NCI-H1092 (cell line): Measurements from ENCODE around the gene UTS2R.
"Not testable (repeated sequence)": the region's sequence is repeated elsewhere in the genome, so short reads cannot be mapped to it uniquely, and the experiment has no call there.

Experiments used
- DNase-seq: peaks from one replicate; lab custom pipeline; 2025; lab: John Stamatoyannopoulos, UW

Gene UTS2R

GRCh38 chr17:82334204-82334621, 37.4 kb upstream of the UTS2R start:
- DNase-seq, result no peak

DNA sequence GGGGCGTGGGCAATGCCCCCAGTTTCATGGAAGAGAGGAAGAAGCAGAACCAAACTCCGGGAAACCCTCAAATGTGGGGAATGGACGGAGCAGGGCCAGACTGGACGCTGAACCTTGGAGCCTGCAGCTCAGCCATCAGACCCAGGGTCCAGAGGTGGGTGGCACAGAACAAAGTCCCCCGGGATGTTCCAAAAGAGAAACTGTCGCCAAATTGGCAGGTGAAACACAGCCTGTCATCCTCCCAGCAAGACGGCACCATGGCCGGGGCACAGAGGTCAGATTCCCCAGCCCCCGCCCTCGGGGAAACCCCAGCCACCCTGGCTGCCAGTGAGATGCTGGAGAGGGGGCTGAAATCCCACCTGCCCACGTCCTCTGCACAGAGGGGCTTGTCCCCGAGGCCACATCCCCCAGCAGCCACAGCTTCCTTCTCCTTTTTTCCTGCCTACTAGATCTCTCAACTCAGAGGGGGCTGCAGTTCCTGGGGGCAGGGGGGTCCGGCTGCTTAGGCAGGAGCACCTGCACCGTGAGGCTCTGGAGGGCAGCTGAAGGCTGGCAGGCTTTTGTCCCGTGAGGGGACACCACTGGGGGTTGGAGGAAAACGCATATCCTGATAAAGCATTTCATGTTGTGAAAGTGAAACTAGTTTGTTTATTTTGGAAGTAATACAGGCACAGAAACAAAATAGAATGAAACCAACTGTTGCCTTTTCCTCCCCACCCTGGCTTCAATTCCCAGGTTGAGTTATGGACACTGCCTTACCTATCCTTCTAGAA, 36.8 kb upstream of the UTS2R start:
- no peak for DNase-seq

DNA sequence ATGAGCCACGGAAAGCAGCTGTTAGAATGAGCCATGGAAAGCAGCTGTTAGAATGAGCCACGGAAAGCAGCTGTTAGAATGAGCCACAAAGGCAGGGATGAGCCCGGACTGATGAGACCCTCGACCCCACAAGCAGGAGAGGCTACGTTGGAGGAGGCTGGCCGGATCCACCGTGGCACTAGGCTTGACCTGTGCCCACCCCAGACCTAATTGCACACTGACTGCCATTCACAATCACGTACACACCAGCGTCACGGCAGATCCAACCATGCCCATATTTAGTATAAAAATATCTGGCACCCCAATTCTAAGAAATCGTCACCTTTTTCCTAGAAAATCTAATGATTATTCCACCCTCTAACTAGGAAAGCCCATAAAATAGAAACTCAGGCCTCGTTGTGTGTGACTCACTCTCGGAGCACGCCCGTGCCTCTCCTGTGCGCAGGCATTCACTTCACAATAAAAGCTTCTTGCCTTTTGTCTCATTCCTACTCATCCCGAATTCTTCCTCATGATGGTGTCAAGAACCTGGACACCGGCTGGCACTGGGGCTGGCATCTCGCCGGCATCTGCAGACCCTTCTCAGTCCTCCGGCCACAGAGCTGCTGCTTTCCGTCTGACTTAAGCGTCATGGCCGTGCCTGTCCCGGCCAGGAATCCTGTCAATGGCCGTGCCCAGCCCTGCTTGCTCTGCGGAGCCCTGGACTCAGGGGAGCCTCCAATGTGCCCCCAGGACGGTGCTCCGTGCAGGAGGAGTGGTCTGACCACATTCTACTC, 32.5 kb upstream of the UTS2R start:
- no peak for DNase-seq

DNA sequence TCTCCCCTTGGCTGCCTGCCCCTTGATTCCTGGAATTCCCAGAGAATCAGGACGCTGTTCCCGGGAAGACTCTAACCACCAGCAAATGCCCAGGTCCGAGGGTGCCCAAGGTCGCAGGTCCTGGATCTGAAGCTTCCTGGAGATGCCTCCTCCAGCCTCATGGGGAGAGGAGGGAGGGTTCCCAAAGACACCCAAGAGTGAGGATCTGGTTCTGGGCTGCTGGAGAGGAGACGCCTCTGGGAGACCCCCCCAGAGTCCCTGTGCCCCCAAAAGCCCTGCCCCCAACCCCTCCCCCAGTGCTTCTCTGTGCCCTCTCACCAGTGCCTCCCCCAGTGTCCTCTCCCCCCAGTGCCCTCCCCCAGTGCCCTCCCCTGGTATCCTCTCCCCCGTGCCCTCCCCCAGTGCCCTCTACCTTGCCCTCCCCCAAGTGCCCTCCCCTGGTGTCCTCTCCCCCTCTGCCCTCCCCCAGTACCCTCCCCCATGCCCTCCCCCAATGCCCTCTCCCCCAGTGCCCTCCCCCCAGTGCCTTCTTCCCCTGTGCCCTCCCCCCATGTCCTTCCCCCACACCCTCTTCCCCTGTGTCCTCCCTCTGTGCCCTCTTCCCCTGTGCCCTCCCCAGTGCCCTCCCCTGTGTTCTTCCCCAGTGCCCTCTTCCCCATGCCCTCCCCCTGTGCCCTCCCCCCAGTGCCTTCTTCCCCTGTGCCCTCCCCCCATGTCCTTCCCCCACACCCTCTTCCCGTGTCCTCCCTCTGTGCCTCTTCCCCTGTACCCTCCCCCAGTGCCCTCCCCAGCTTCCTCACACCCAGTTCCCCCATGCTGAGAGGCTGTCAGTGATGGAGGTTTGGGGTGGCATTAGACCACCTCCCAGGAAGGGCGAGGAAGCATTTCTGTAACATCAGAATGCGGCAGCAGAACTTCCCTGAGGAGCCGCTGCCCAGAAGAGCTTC, 31.7 kb upstream of the UTS2R start:
- DNase-seq, result no peak

- DNase-seq, result no peak
Observed at GRCh38 chr17:82342361-82343079, 29.0 kb upstream of the UTS2R start.

- no peak for DNase-seq
Observed at GRCh38 chr17:82343560-82343959, 28.0 kb upstream of the UTS2R start.

GRCh38 chr17:82344175-82344907, 27.2 kb upstream of the UTS2R start:
- DNase-seq, result no peak

DNA sequence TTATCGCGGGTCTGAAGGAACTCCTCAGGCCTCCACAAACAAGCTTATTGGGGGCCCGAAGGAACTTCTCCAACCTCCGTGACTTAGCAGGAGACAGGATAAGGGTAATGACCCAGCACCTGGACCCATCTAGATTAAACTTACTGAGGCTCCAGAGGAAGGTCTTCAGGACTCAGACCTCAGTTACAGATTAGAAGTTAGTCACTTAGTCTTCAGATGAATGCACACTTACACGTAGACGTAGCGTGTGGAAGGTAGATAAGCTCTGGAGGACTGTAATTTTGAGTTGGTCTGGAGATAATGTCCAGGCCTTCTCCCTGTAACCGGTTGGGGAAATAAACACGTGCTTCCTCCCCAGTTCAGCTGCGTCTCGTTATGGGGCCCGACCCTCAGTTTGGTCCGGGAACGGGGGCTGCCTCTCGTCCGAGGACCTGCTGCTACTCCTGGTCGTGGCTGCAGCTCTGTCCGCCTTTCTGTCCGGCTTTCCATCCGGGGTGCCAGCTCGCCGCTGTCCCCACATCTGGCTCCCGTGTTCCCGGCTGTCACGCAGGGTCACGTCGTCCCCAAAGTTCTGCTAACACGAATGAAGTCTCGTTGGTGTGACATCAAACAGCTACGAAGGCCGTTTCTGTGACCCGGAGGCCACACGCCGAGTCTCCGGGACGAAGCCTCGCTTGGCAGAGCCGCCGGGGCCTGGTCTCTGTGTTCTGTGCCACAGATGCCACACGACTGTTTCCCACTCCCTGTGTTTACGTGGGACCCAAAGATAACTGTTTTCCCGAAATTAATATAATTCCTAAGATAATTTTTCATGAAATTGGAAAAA, 26.2 kb upstream of the UTS2R start:
- DNase-seq, result no peak

- no peak for DNase-seq
Observed at GRCh38 chr17:82346342-82347300, 24.9 kb upstream of the UTS2R start.

DNA sequence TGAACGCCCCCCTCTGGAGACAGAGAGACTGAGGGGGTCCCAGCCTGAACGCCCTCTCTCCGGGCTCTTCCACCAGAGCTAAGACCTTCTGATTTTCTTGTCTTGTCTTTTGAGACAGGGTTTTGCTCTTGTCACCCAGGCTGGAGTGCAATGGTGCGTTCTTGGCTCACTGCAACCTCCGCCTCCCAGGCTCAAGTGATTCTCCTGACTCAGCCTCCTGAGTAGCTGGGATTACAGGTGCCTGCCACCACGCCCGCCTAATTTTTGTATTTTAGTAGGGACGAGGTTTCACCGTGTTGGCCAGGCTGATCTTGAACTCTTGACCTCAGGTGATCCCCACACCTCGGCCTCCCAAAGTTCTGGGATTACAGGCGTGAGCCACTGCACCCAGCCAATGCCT, 23.6 kb upstream of the UTS2R start:
- not testable (repeated sequence) for DNase-seq

GRCh38 chr17:82348434-82348833, 23.1 kb upstream of the UTS2R start:
- no peak for DNase-seq

DNA sequence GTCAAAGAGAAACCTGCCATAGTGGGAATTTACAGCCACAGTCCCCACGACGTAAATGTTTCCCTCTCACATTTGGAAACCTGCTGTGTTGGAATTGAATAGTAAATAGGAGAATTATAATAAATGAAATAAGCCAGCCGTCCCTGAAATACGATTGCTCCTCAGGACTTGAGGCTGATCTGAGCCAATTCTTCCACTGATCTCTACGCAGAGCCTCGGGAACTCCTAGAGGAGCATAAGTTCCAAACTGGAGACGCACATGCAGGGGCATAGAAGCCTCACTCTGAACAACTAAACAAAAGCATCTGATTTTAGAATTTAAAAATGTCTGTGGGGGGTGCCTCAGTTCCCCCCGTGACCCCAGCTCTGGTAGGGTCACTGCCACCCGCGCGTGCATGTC, 22.7 kb upstream of the UTS2R start:
- no peak for DNase-seq

GRCh38 chr17:82349287-82349701, 22.3 kb upstream of the UTS2R start:
- DNase-seq, result no peak

GRCh38 chr17:82350182-82351030, 21.2 kb upstream of the UTS2R start:
- no peak for DNase-seq

DNA sequence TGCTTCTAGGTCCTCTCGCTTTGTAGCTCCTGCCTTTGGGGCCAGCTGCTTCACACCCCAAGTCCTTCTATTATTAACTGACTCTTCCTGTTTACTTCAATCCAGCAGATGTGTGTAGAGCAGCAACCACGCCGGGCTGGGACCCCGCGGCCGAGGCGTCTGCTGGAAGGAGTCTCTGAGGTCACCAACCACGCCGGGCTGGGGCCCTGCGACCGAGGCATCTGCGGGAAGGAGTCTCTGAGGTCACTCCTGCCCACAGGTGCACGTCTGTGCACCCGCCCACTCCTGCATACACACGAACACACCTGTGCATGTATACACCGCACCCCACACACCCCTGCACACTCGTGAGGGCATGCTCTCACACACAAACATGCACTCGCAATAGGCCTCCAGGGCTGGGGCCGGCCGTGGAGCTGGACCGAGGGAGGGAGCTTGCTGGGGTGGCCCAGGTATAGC, 20.3 kb upstream of the UTS2R start:
- DNase-seq, result no peak

DNA sequence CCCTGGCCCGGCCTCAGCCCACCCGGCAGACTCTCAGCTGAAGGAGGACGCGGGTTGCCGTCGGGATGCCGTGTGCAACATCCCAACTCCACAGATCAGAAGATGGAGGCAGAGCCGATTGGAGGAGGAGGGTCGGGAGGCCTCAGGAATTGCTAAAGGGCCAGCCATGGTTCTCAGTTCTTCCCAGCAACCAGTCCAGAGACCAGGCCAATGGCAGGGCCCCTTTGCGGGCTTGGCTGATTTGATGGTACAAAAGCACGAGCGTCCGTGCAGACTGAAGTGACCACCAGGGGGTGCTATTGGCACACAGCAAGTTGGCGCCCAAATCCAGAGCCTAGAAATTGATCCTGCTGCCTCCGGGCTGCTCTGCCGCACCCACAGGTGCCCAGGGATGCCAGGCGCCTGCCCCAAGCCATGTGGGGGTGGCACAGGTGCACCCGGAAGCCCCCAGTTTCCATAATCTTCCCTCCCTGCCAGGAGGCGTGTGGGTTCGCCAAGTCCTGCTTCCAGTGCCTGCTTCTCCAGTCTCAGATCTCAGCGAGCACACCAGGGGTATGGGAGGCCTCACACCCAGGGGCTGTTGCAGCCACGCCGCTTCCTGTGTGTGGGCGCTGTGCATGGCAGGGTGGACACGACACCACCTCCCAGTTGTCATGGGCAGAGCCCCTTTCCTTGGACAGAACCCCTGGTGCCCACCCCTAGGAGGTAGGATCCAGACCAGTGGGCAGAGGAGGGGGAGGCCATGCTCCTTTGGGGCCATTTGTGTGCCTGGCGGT, 19.7 kb upstream of the UTS2R start:
- peak; percentile 74 for DNase-seq

- peak; percentile 45 for DNase-seq
Observed at GRCh38 chr17:82353484-82353883, 18.1 kb upstream of the UTS2R start.
